ENCODE results near the gene POLR2F.

POLR2F gene

GRCh38 chr22:37982938-37983859, 29.7 kb downstream of the POLR2F start:
- no peak for DNase-seq

- DNase-seq: no peak
These were observed 30.6 kb downstream of the POLR2F start, which contains the start of gene SOX10 for GRCh38 chr22:37983860-37984791. Gene SOX10 (minus strand): TSS chr22:37984555. CDS start chr22:37983784, 771 bp downstream.

GRCh38 chr22:37985050-37985585, 31.6 kb downstream of the POLR2F start:
- DNase-seq: no peak

GRCh38 chr22:37985751-37986281, 32.3 kb downstream of the POLR2F start:
- DNase-seq: no peak

- no peak for DNase-seq
These were observed 32.9 kb downstream of the POLR2F start for GRCh38 chr22:37986371-37986770.

- no peak for DNase-seq
These were observed 35.9 kb downstream of the POLR2F start for GRCh38 chr22:37989146-37990045.

- DNase-seq: no peak
These were observed 36.8 kb downstream of the POLR2F start for GRCh38 chr22:37990301-37990700.

- no peak for DNase-seq
These were observed 37.4 kb downstream of the POLR2F start for GRCh38 chr22:37990862-37991261.

- DNase-seq: no peak
These were observed 38.4 kb downstream of the POLR2F start for GRCh38 chr22:37991731-37992442.

- DNase-seq: no peak
These were observed 40.5 kb downstream of the POLR2F start for GRCh38 chr22:37994049-37994448.

- no peak for DNase-seq
These were observed 41.5 kb downstream of the POLR2F start for GRCh38 chr22:37994982-37995381.

GRCh38 chr22:37995460-37995859, 42.0 kb downstream of the POLR2F start:
- no peak for DNase-seq

- DNase-seq: no peak
These were observed 42.6 kb downstream of the POLR2F start for GRCh38 chr22:37996079-37996478.

GRCh38 chr22:37996515-37997246, 43.2 kb downstream of the POLR2F start:
- DNase-seq: no peak

- no peak for DNase-seq
These were observed 45.0 kb downstream of the POLR2F start for GRCh38 chr22:37998543-37998942.

- DNase-seq: no peak
These were observed 45.7 kb downstream of the POLR2F start for GRCh38 chr22:37999236-37999635.

GRCh38 chr22:37999640-38000272, 46.3 kb downstream of the POLR2F start:
- no peak for DNase-seq

GRCh38 chr22:38005943-38006342, 52.4 kb downstream of the POLR2F start:
- no peak for DNase-seq

GRCh38 chr22:38006906-38007305, 53.4 kb downstream of the POLR2F start:
- no peak for DNase-seq
